ENCODE data around the gene PLEKHG4B.
"Not testable (repeated sequence)": the region's sequence is repeated elsewhere in the genome, so short reads cannot be mapped to it uniquely, and the experiment has no call there.

PLEKHG4B gene, protein sequence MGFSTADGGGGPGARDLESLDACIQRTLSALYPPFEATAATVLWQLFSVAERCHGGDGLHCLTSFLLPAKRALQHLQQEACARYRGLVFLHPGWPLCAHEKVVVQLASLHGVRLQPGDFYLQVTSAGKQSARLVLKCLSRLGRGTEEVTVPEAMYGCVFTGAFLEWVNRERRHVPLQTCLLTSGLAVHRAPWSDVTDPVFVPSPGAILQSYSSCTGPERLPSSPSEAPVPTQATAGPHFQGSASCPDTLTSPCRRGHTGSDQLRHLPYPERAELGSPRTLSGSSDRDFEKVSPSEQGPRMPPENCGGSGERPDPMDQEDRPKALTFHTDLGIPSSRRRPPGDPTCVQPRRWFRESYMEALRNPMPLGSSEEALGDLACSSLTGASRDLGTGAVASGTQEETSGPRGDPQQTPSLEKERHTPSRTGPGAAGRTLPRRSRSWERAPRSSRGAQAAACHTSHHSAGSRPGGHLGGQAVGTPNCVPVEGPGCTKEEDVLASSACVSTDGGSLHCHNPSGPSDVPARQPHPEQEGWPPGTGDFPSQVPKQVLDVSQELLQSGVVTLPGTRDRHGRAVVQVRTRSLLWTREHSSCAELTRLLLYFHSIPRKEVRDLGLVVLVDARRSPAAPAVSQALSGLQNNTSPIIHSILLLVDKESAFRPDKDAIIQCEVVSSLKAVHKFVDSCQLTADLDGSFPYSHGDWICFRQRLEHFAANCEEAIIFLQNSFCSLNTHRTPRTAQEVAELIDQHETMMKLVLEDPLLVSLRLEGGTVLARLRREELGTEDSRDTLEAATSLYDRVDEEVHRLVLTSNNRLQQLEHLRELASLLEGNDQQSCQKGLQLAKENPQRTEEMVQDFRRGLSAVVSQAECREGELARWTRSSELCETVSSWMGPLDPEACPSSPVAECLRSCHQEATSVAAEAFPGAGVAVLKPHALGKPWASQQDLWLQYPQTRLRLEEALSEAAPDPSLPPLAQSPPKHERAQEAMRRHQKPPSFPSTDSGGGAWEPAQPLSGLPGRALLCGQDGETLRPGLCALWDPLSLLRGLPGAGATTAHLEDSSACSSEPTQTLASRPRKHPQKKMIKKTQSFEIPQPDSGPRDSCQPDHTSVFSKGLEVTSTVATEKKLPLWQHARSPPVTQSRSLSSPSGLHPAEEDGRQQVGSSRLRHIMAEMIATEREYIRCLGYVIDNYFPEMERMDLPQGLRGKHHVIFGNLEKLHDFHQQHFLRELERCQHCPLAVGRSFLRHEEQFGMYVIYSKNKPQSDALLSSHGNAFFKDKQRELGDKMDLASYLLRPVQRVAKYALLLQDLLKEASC (N-terminal part only)

DNA sequence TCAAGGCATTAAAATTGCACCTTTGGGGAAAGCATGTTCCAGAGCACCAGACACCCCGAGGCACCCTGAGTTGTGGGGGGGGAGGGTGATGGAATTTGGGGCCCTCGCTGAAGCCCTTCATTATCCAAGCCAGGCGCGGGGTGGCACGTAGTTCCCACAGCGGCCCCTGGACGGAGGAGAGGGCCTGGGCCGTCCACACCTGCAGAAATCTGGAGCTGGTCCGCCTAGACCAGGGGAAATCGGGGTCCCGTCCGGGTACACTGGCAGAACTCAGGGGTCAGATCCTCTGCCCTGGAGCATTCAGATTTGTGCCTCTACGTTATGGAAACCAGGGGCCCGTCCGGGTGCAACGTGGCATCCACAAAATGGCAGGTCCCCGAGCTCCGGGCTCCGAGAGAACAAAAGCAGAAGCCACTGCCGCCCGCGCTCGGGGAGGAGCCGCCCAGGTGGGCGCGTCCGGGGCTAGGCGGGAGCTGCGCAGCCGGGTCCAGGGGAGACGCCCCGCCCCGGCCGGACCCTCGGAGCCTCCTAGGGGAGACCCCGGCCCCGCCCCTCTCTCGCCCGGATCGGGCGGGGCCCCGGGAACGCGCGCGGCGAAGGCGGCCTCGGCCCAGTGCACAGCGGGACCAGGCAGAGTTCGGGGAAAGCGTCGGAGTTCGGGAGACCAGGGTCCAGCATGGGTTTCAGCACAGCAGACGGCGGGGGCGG is at the start of gene PLEKHG4B:
Gene PLEKHG4B (plus strand): TSS at position 613 of the 708 bp plus-strand sequence. CDS start 64 bp downstream, at position 677.
- DNase-seq, result no peak

GRCh38 chr5:42250-42649 is 49.7 kb upstream of the PLEKHG4B start:
- no peak for DNase-seq

DNA sequence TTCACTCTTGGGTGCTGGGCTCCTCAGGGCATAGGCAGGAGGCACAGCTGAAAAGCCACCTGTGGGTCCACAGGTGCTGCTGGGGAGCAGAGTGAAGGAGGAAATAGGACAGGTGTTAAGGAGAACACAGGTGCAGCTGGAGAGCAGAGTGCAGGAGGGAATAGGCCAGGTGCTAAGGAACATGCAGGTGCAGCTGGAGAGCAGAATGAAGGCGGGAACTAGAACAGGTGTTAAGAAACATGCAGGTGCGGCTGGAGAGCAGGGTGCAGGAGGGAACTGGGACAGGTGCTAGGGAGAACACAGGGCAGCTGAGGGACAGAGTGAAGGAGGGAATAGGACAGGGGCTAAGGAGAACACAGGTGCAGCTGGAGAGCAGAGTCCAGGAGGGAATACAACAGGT is 43.8 kb upstream of the PLEKHG4B start:
- no peak for DNase-seq

GRCh38 chr5:49530-49929 is 42.4 kb upstream of the PLEKHG4B start:
- not testable (repeated sequence) for DNase-seq

DNA sequence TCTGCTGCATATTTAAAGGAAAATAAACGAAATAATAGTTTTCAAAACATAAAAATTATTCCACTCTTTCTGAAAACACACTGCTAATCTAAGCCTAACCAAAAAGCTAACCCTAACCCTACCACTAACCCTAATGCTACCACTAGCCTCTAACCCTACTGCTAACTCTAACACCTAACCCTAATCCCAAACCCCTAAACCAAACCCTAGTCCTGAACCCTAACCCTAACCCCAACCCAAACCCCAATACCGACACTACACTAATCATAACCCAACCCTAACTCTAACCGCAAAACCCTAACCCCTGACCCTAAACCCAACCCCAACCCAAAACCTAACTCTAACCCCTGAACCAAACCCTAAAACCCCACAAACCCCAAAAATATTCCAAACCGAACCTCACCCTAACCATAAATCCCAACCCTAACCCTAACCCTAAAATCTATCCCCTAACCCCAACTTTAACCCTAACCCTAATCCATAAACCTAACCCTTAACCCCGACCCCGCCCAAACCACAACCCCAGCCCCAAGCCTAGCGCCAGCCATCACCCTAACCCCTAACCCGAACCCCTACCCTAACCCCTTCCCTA is 41.9 kb upstream of the PLEKHG4B start:
- no peak for DNase-seq

DNA sequence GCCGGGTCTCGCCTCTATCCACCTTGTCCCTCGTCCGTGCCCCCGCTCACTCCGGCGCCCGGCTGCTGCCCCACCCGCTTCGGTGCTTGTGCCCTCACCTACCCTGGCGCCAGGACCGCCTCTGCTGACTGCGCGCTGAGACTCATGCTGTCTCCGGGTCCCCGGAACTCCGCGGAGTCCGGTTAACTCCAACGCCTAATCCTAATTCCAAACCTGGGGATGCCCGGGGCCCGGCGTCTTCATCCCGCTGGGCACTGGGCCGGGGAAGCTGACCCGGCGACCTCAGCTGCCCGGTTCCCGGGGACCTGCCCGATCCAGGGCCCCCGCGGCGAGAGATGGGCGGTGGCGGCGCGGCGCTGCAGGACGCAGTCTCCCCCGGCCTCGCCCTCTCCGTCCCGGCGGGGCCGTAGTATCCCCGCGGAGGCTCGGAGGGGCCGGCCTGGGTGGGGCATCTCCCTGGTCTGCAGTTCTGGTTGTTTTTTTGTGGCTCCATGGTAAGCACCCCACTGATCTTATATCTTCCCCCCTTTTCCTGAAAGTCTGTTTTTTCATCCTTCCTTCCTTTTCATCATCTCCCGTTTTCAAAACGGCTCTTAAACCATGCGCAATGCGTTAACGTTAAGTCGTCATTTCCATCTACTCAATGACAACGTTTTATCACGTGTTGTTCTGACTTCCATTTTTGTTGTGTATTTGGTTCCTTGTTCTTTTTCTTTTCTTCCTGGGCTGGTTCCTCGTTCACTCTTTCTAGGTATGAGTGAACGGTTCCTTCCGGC is 41.1 kb upstream of the PLEKHG4B start:
- DNase-seq, result no peak

DNA sequence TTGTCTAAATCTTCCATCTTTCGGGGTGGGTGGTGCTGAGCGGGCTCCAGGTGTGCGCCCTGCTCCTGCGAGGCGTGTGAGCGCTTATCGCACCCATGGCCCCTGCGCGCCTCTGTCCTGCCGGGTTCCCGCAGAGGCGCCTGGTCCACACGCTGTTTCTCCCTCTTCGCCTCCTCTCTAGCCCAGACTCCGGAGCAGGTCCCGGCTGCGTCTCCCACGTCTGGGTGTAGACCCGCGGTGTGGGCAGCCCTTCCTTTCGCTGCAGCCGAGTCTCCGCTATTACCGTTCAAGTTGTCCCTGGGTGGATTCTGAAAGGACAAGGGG is 40.5 kb upstream of the PLEKHG4B start:
- DNase-seq, result no peak

GRCh38 chr5:53381-54174 is 38.4 kb upstream of the PLEKHG4B start:
- DNase-seq, result no peak

GRCh38 chr5:54175-54730 is 37.7 kb upstream of the PLEKHG4B start:
- DNase-seq, result no peak

DNA sequence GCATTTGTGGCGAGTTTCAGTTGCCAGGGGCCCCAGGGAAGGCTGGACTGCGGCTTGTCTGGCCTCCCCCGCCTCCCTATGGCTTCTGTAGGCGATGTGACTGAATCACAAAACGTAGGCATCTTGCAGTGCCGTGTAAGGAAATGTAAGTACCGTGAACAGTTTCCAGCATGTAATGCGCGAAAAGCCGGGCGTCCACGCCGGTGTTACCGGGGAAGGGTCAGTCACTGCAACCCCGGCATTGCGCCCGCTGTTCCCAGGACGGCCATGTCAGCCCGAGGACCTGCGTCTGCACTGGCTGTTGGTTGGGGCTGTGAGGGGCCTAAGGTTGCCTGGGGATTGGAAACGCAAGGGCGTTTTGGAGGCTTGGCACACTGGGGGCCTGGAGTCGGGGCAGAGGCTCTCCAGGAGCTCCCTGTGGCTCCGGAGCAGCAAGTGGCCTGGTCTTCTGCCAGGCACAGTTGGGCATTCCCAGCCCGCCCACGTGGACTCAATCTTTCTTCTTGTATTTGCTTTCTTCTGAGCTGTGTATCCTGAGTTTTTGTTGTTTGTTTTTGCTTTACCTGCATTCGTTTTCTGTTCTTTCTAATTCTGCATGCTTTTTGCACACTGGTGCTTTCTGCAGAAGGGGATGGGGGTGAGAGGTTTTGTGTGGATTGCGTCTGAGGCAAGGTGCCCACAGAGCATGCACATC is 36.9 kb upstream of the PLEKHG4B start:
- DNase-seq, result no peak

GRCh38 chr5:56561-57290 is 35.2 kb upstream of the PLEKHG4B start:
- DNase-seq, result no peak

DNA sequence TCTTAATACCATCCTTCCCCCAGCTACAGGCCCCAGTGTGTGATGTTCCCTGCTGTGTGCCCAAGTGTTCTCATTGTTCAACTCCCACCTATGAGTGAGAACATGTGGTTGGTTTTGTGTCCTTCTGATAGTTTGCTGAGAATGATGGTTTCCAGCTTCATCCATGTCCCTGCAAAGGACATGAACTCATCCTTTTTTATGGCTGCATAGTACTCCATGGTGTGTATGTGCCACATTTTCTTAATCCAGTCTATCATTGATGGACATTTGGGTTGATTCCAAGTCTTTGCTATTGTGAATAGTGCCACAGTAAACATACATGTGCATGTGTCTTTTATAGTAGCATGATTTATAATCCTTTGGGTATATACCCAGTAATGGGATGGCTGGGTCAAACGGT is 31.7 kb upstream of the PLEKHG4B start:
- DNase-seq, result not testable (repeated sequence)

DNA sequence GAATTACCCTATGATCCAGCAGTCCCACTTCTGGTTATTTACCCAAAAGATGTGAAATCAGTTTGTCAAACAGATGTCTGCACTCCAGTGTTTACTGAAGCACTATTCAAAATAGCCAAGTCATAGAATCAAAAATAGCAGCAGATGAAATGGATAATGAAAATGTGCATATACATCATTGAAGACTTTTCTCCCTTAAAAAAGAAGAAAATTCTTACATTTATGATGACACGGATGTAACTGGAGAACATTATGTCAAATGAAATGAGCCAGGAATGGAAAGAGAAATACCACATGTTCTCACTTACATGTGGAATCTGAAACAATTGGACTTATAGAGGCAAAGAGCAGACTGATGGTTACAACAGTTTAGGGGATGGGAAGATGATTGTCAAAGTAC is 21.5 kb upstream of the PLEKHG4B start:
- no peak for DNase-seq

GRCh38 chr5:72316-73180 is 19.4 kb upstream of the PLEKHG4B start:
- not testable (repeated sequence) for DNase-seq

DNA sequence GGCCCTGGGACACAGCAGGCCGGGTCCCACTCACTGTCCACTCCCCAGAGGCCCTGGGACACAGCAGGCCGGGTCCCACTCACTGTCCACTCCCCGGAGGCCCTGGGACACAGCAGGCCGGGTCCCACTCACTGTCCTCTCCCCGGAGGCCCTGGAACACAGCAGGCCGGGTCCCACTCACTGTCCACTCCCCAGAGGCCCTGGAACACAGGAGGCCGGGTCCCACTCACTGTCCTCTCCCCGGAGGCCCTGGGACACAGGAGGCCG is 18.9 kb upstream of the PLEKHG4B start:
- not testable (repeated sequence) for DNase-seq

DNA sequence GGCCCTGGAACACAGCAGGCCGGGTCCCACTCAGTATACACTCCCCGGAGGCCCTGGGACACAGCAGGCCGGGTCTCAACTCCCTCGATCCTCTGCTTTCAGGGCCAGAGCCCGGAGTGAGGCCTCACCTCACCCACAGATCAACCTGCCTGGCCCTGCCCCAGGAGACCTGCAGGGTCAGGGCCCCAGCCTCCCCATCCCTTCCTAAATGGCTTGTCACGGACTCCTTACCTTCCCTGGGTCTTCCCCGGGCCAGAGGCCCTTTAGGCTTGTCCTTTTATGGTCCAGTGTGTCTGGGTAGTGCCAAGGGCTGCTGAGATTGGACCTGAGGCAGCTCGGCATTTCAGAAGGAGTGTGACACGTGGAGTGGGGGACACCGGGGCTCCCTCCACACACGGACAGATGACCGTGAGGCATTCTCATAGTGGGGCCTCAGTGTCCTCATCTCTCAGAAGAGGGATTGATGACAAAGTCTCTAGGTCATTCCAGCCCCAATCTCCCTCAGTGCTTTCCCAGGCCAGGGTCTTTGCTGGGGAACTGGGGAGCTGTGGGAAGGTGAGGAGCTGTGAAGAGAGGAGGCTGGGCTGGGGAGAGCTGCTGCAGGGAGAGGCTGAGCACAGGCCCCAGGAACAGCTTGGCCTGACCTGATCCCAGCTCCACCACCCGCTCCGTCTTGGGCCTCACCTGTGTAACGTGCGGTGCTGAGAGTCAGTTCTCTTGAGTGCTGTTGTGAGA is 18.0 kb upstream of the PLEKHG4B start:
- no peak for DNase-seq

GRCh38 chr5:74503-75109 is 17.4 kb upstream of the PLEKHG4B start:
- no peak for DNase-seq

All from GOT3 (cell line).